Measurements from ENCODE around the gene LIFR. TPM values are rescaled to one million over a fixed set of nuclear protein-coding genes. Genes with fewer than 3 reads are reported as not detected.
A peak's percentile ranks its signal among the peaks of the same experiment; 100 is the strongest.

Gene LIFR
- total RNA-seq, 1 donor from 2014 or later = 2.2 TPM

DNA sequence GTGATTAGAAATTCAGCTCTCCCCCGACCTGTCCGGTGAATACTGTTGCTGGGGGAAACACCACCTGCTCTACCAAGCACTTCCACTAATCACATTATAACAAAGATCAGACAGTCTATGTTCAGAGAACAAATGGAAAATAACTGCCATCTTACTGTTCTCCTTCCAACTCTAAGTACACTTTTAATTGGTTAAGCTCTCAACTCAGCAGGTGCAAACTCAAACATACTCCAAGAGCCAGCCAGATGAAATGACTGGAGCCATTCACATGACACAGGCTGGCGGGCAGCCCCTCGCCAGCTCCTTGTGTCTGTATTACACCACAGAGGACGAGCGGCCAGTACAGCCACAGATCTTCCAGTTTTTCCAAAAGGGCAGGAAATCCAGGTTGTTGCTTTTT, 16.1 kb downstream of the LIFR start:
- Histone ChIP-seq H3K9me3 (ENCODE audit: low read depth) (no peaks in the 10 kb centered on the region), H3K79me2 (ENCODE audit: low read depth) (no peaks in the 10 kb centered on the region), H3K4me3 (no peak overlapping the region), H2AFZ (replicated peaks) (no peak overlapping the region), H3F3A (ENCODE audit: low read depth) (no peaks in the 10 kb centered on the region), H4K20me1 (ENCODE audit: low read depth) (no peaks in the 10 kb centered on the region), H3K4me2 (no peak overlapping the region), H3K9ac (no peak overlapping the region), H3K4me1 (peaks cover 8% of the 10 kb centered on the region), H3K27ac (no peak overlapping the region), H3K27me3 (no peaks in the 10 kb centered on the region), H3K36me3 (no peaks in the 10 kb centered on the region)
- H3K27ac Mint-ChIP-seq = no peak overlapping the region
- H3K4me3 Mint-ChIP-seq = no peak overlapping the region
- TF ChIP-seq EZH2phosphoT487 (IDR thresholded peaks at IDR 0.05) (peak; percentile 74), EZH2 (IDR thresholded peaks at IDR 0.05) (no peak)
- H3K9me3 Mint-ChIP-seq = no peaks in the 10 kb centered on the region
- peaks cover 24% of the 10 kb centered on the region for H3K4me1 Mint-ChIP-seq
- peak; percentile 53 for DNase-seq (ENCODE audit: low spot score)
- H3K27me3 Mint-ChIP-seq (ENCODE audit: insufficient read depth, low read depth) = no peaks in the 10 kb centered on the region
- H3K36me3 Mint-ChIP-seq = peaks cover 12% of the 10 kb centered on the region

GRCh38 chr5:38538161-38538560, 18.3 kb downstream of the LIFR start:
- Histone ChIP-seq H3K9ac (no peak overlapping the region), H2AFZ (replicated peaks) (no peak overlapping the region), H3K4me3 (no peak overlapping the region), H4K20me1 (ENCODE audit: low read depth) (no peaks in the 10 kb centered on the region), H3F3A (ENCODE audit: low read depth) (no peaks in the 10 kb centered on the region), H3K27me3 (no peaks in the 10 kb centered on the region), H3K79me2 (ENCODE audit: low read depth) (no peaks in the 10 kb centered on the region), H3K27ac (no peak overlapping the region), H3K4me1 (peaks cover 8% of the 10 kb centered on the region), H3K36me3 (no peaks in the 10 kb centered on the region), H3K9me3 (ENCODE audit: low read depth) (no peaks in the 10 kb centered on the region), H3K4me2 (no peak overlapping the region)
- Mint-ChIP-seq H3K27me3 (ENCODE audit: insufficient read depth, low read depth) (no peaks in the 10 kb centered on the region), H3K9me3 (no peaks in the 10 kb centered on the region), H3K27ac (no peak overlapping the region), H3K4me3 (no peak overlapping the region), H3K4me1 (peaks cover 41% of the 10 kb centered on the region), H3K36me3 (peaks cover 1% of the 10 kb centered on the region)
- DNase-seq (ENCODE audit: low spot score) = no peak
- TF ChIP-seq, protein P1, sequence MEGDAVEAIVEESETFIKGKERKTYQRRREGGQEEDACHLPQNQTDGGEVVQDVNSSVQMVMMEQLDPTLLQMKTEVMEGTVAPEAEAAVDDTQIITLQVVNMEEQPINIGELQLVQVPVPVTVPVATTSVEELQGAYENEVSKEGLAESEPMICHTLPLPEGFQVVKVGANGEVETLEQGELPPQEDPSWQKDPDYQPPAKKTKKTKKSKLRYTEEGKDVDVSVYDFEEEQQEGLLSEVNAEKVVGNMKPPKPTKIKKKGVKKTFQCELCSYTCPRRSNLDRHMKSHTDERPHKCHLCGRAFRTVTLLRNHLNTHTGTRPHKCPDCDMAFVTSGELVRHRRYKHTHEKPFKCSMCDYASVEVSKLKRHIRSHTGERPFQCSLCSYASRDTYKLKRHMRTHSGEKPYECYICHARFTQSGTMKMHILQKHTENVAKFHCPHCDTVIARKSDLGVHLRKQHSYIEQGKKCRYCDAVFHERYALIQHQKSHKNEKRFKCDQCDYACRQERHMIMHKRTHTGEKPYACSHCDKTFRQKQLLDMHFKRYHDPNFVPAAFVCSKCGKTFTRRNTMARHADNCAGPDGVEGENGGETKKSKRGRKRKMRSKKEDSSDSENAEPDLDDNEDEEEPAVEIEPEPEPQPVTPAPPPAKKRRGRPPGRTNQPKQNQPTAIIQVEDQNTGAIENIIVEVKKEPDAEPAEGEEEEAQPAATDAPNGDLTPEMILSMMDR (IDR thresholded peaks at IDR 0.05) = no peak
- TF ChIP-seq EZH2 (IDR thresholded peaks at IDR 0.05) (no peak), EZH2phosphoT487 (IDR thresholded peaks at IDR 0.05) (no peak)

GRCh38 chr5:38537505-38537904, 18.9 kb downstream of the LIFR start:
- Histone ChIP-seq H3K9ac (no peak overlapping the region), H3F3A (ENCODE audit: low read depth) (no peaks in the 10 kb centered on the region), H2AFZ (replicated peaks) (no peak overlapping the region), H3K9me3 (ENCODE audit: low read depth) (no peaks in the 10 kb centered on the region), H3K79me2 (ENCODE audit: low read depth) (no peaks in the 10 kb centered on the region), H3K4me3 (no peak overlapping the region), H3K4me1 (peaks cover 12% of the 10 kb centered on the region), H3K27me3 (no peaks in the 10 kb centered on the region), H3K27ac (no peak overlapping the region), H3K36me3 (no peaks in the 10 kb centered on the region), H4K20me1 (ENCODE audit: low read depth) (no peaks in the 10 kb centered on the region), H3K4me2 (no peak overlapping the region)
- DNase-seq (ENCODE audit: low spot score) = no peak
- Mint-ChIP-seq H3K27me3 (ENCODE audit: insufficient read depth, low read depth) (no peaks in the 10 kb centered on the region), H3K9me3 (no peaks in the 10 kb centered on the region), H3K36me3 (peaks cover 1% of the 10 kb centered on the region), H3K4me1 (peaks cover 47% of the 10 kb centered on the region), H3K4me3 (no peak overlapping the region), H3K27ac (no peak overlapping the region)
- no peak for TF ChIP-seq EZH2phosphoT487 (IDR thresholded peaks at IDR 0.05)
- TF ChIP-seq EZH2 (IDR thresholded peaks at IDR 0.05) = no peak
- TF ChIP-seq, protein P1 (IDR thresholded peaks at IDR 0.05) = no peak

- H3K4me3 ChIP-seq = no peak overlapping the region
- TF ChIP-seq EZH2phosphoT487 (IDR thresholded peaks at IDR 0.05) = no peak
- no peak for TF ChIP-seq EZH2 (IDR thresholded peaks at IDR 0.05)
- TF ChIP-seq, protein P1 (IDR thresholded peaks at IDR 0.05) = no peak
- no peak for DNase-seq (ENCODE audit: low spot score)
- no peak overlapping the region for H2AFZ ChIP-seq (replicated peaks)
- H3K27me3 ChIP-seq = no peaks in the 10 kb centered on the region
- H3K36me3 ChIP-seq = no peaks in the 10 kb centered on the region
- no peak overlapping the region for H3K4me3 Mint-ChIP-seq
- H3K4me2 ChIP-seq = no peak overlapping the region
- no peak overlapping the region for H3K27ac Mint-ChIP-seq
- peaks cover 13% of the 10 kb centered on the region for H3K4me1 ChIP-seq
- H3K27me3 Mint-ChIP-seq (ENCODE audit: insufficient read depth, low read depth) = no peaks in the 10 kb centered on the region
- H3K9me3 Mint-ChIP-seq = no peaks in the 10 kb centered on the region
- H3K36me3 Mint-ChIP-seq = peaks cover 1% of the 10 kb centered on the region
- no peaks in the 10 kb centered on the region for H3K79me2 ChIP-seq (ENCODE audit: low read depth)
- no peaks in the 10 kb centered on the region for H3F3A ChIP-seq (ENCODE audit: low read depth)
- no peak overlapping the region for H3K27ac ChIP-seq
- H3K9ac ChIP-seq = no peak overlapping the region
- peaks cover 52% of the 10 kb centered on the region for H3K4me1 Mint-ChIP-seq
- H4K20me1 ChIP-seq (ENCODE audit: low read depth) = no peaks in the 10 kb centered on the region
- H3K9me3 ChIP-seq (ENCODE audit: low read depth) = no peaks in the 10 kb centered on the region
Observed at GRCh38 chr5:38536968-38537367, 19.5 kb downstream of the LIFR start.
